K562 (cell line): ENCODE results near the gene CKLF. TPM values are rescaled to one million over a fixed set of nuclear protein-coding genes. Genes with fewer than 3 reads are reported as not detected.

ENCODE experiments used
- ATAC-seq: fragments of 200-7000 bp; cut with Tn5 transposase; 3 replicates; pipeline ENCODE4 v1.9.1; 2020; ENCODE audit warnings: moderate library complexity
- BruUV-seq: library from RNA; stranded (reverse); fragments of 400-500 nt; replicated peaks from 2 replicates; lab custom pipeline; 2021; lab: Mats Ljungman, UMichigan
- CTCF ChIA-PET: fragments of 300-600 bp; formaldehyde crosslinking; extraction: SDS; loops from one replicate; lab custom pipeline; 2021; ENCODE audit warnings: low intra/inter-chr PET ratio; lab: Yijun Ruan, JAX
- POLR2A ChIA-PET: fragments of 300-600, 350-650 bp; sonication (Branson Sonifier 250); formaldehyde crosslinking; extraction: SDS; loops from one replicate; lab custom pipeline; 2021; ENCODE audit warnings: antibody characterized with exemption, inconsistent platforms; lab: Yijun Ruan, JAX
- DNase-seq, 4 experiments: peaks; one replicate each; pipeline versions ENCODE4 v3.0.0 to v3.0.0-alpha.2; 2011 to 2018; ENCODE audit warnings: low spot score in 3 of 4, mixed read lengths in 3 of 4; ENCODE audit errors: extremely low read depth in 1 of 4
- FAIRE-seq: peaks from 2 replicates; lab custom pipeline; 2011; peaks lifted over from hg19 to GRCh38; lab: Jason Lieb, UNC
- H2AFZ ChIP-seq: 2 replicates; pipeline ENCODE4 v1.6.0; 2011; ENCODE audit warnings: low read depth, low read length, control low read depth, inconsistent platforms
- H3K27ac ChIP-seq: fragments of 200-600 bp; 3 replicates; pipeline ENCODE4 v1.8.0; 2011; ENCODE audit warnings: low read depth, mild to moderate bottlenecking, control low read depth, inconsistent platforms, low read length, moderate library complexity, mixed read lengths; ENCODE audit errors: extremely low read depth
- H3K27me3 ChIP-seq, 2 experiments: fragments of 300-600 bp in 1 of 2; 2 replicates in 1 of 2; 3 replicates in 1 of 2; pipeline versions ENCODE4 v1.6.0 to v1.8.0; 2011; ENCODE audit warnings: inconsistent platforms in 2 of 2, low read length in 2 of 2, mild to moderate bottlenecking in 1 of 2, mixed read lengths in 1 of 2, moderate library complexity in 1 of 2; ENCODE audit not compliant: control insufficient read depth in 2 of 2, insufficient read depth in 2 of 2
- H3K36me3 ChIP-seq: fragments of 300-600 bp; 3 replicates; pipeline ENCODE4 v1.8.0; 2011; ENCODE audit warnings: mild to moderate bottlenecking, low read length, inconsistent platforms; ENCODE audit not compliant: control insufficient read depth, insufficient read depth
- H3K4me1 ChIP-seq, 2 experiments: fragments of 200-600 bp in 1 of 2; replicated peaks in 1 of 2; 2 replicates in 1 of 2; 3 replicates in 1 of 2; pipeline versions ENCODE4 v1.5.1 to v1.8.0; 2011; ENCODE audit warnings: inconsistent platforms in 2 of 2, low read length in 2 of 2, mild to moderate bottlenecking in 1 of 2, mixed read lengths in 1 of 2, moderate library complexity in 1 of 2; ENCODE audit not compliant: control insufficient read depth in 2 of 2, insufficient read depth in 2 of 2
- H3K4me2 ChIP-seq: 2 replicates; pipeline ENCODE4 v1.6.1; 2011; ENCODE audit warnings: low read length, control low read depth, inconsistent platforms, mixed read lengths; ENCODE audit not compliant: insufficient read depth
- H3K4me3 ChIP-seq: fragments of 200-600 bp; sonication (generic), shearing (Covaris generic); 2 replicates; pipeline ENCODE4 v1.5.1; 2016; ENCODE audit warnings: control low read depth, inconsistent platforms
- H3K79me2 ChIP-seq: fragments of 200-600 bp; 3 replicates; pipeline ENCODE4 v1.8.0; 2011; ENCODE audit warnings: low read length, inconsistent platforms; ENCODE audit not compliant: control insufficient read depth, insufficient read depth
- H3K9ac ChIP-seq, 2 experiments: 2 replicates each; pipeline versions ENCODE4 v1.6.0 to v1.6.1; 2011; ENCODE audit warnings: low read depth in 2 of 2, low read length in 2 of 2, control low read depth in 1 of 2, inconsistent platforms in 1 of 2, mild to moderate bottlenecking in 1 of 2, mixed read lengths in 1 of 2; ENCODE audit not compliant: insufficient read depth in 1 of 2
- H3K9me1 ChIP-seq: one replicate; pipeline ENCODE4 v1.6.0; 2011; ENCODE audit warnings: inconsistent platforms, mild to moderate bottlenecking, low read length, moderate library complexity; ENCODE audit not compliant: control insufficient read depth, insufficient read depth
- H3K9me3 ChIP-seq: replicated peaks from 2 replicates; pipeline ENCODE4 v1.5.1; 2011; ENCODE audit warnings: low read depth, low read length, inconsistent platforms; ENCODE audit not compliant: control insufficient read depth, insufficient read depth
- H4K20me1 ChIP-seq: replicated peaks from 2 replicates; pipeline ENCODE4 v1.6.1; 2011; ENCODE audit warnings: low read length, inconsistent platforms, mixed read lengths; ENCODE audit not compliant: control insufficient read depth, insufficient read depth
- ARID2 ChIP-seq: fragments of 450-650 bp; IDR thresholded peaks from 2 replicates; pipeline ENCODE4 v1.6.1; 2017; ENCODE audit warnings: antibody characterized with exemption, mild to moderate bottlenecking
- CHD2 ChIP-seq: IDR thresholded peaks from 2 replicates; pipeline ENCODE4 v1.6.1; 2011; ENCODE audit warnings: low read depth, low read length
- MAZ ChIP-seq, 2 experiments: fragments of 450-650 bp in 1 of 2; sonication (generic) in 1 of 2; formaldehyde crosslinking; IDR thresholded peaks in 1 of 2; conservative IDR thresholded peaks in 1 of 2; 2 replicates each; pipeline versions ENCODE4 v1.4.0 to v1.5.0; 2020; ENCODE audit warnings: mild to moderate bottlenecking in 1 of 2, missing genetic modification reagents in 1 of 2
- MNT ChIP-seq, 2 experiments: fragments of 450-650 bp; conservative IDR thresholded peaks; 2 replicates each; pipeline ENCODE4 v1.6.1; 2017; ENCODE audit warnings: mild to moderate bottlenecking in 2 of 2, moderate library complexity in 2 of 2
- NFIX ChIP-seq: fragments of 250-450 bp; sonication (Bioruptor Pico); IDR thresholded peaks from 2 replicates; pipeline ENCODE4 v1.4.0; 2020; ENCODE audit warnings: low read depth, mild to moderate bottlenecking, moderate library complexity
- TBL1XR1 ChIP-seq, 2 experiments: IDR thresholded peaks; 2 replicates each; pipeline ENCODE4 v1.6.1; 2012; ENCODE audit warnings: improper control_type of control experiment in 2 of 2, low read length in 2 of 2, mild to moderate bottlenecking in 1 of 2
- ZSCAN29 ChIP-seq: fragments of 450-650 bp; IDR thresholded peaks from 2 replicates; pipeline ENCODE4 v1.6.1; 2017
- WGBS: fragments of 100-300 bp; shearing (Covaris generic); methylation state at CpG from one replicate; pipeline ENCODE4 v1.1.6; 2016; ENCODE audit warnings: low coverage, mixed read lengths; ENCODE audit not compliant: insufficient coverage; ENCODE audit errors: missing lambda C conversion rate; 5-methylcytosine and 5-hydroxymethylcytosine counted together
- in situ Hi-C: fragments of 300-500 bp; cut with MboI; formaldehyde crosslinking; loops from 4 replicates; pipeline ENCODE4 v1.15.0; 2018; ENCODE audit warnings: inconsistent platforms, mixed read lengths
- intact Hi-C: fragments of 100-400 bp; cut with micrococcal nuclease; formaldehyde crosslinking; loops from 2 replicates; pipeline ENCODE4 v1.14.2; 2022
- polyA plus RNA-seq, 8 experiments: library from polyadenylated mRNA; depleted of rRNA in 4 of 8; stranded (reverse) in 5 of 8; unstranded in 3 of 8; fragments of >200 nt; fragmentation: Nextera tagmentation in 2 of 8; fragmentation: Illumina TruSeq in 1 of 8; extraction: Ambion mirVana in 2 of 8; extraction: Trizol in 1 of 8; gene quantifications; 2 replicates each; pipeline versions ENCODE4 v1.2.1 to v1.2.3, GENCODE V29; 2011 to 2014; ENCODE audit warnings: inconsistent platforms in 1 of 8, missing spikeins in 1 of 8
- total RNA-seq, 7 experiments: library from RNA; depleted of rRNA in 6 of 7; stranded (reverse); fragments of >200 nt in 6 of 7; fragmentation: Illumina TruSeq in 2 of 7; extraction: Trizol in 2 of 7; gene quantifications; 2 replicates each; pipeline versions ENCODE4 v1.2.1 to v1.2.3, GENCODE V29; 2011 to 2021; ENCODE audit warnings: low replicate concordance in 1 of 7
- TF ChIP-seq, protein P1 (sequence below): fragments of 450-650 bp; formaldehyde crosslinking; IDR thresholded peaks from 2 replicates; pipeline ENCODE4 v1.4.0; 2020; ENCODE audit warnings: mild to moderate bottlenecking, moderate library complexity

Gene CKLF
- total and polyA plus RNA-seq, 9 of the 15 experiments (the other 6 are each of a cell fraction or from before 2014, with no cell fraction given), result 84.8 to 322 (median 118) TPM

DNA sequence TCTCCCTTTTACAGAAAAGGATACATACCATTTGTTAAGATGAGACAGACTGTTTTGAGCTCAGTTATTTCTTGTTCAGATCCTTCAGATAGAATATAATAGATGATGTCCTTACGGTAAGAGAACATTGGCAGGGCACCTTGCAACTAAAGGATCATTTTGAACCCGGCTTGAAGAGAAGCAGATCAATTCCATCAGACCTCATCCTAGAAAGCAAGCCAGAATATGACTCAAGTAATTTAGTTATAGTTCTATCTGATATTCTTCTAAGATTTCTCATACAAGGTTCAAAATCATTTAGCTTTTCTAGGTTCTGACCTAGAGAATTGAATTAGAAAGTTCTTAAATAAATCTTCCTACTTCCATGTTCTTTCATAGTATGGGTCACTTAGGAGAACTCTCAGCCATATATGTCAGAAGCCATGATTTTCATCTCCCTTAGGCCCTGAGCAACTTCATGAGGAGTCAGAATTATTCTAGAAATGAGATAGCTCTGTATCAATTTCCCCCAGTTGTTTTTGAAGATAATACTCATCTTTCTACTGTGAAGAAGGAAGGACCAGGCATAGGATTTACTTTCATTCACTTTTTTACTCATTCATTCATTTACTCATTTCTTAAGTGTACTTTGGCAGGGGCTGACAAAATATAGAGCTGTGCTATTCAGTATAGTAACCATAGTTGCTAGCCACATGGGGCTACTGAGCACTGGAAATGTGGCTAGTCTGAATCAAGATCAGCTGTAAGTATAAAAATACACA lies 11.4 kb downstream of the CKLF start:
- Histone ChIP-seq H3K4me3 (no peak overlapping the region), H3K9ac (no peak overlapping the region), H3K9me1 (no peaks in the 10 kb centered on the region), H3K36me3 (peaks cover 70% of the 10 kb centered on the region), H3K27me3 (no peaks in the 10 kb centered on the region), H3K9me3 (no peaks in the 10 kb centered on the region), H3K4me2 (no peak overlapping the region), H4K20me1 (no peaks in the 10 kb centered on the region), H3K4me1 (peaks cover 3 to 8% of the 10 kb centered on the region in 2 experiments; a peak in 3 of 5 replicates), H2AFZ (no peak overlapping the region), H3K79me2 (no peaks in the 10 kb centered on the region), H3K27ac (no peak overlapping the region)
- ChIA-PET POLR2A (interaction anchor here (1.3 to 2.1 kb wide), 3 partner anchors 9 to 13 kb away, joined by 3 to 11 read pairs (median 6); no protein-coding TSS in a partner anchor), CTCF (interaction anchor here (0.6 kb wide), 1 partner anchor 45 kb away, joined by 5 read pairs; no protein-coding TSS in a partner anchor)
- DNase-seq, result no peak
- intact Hi-C loops, result no loop called here
- in situ Hi-C loops, result no loop called here
- FAIRE-seq, result no peak
- 93% methylated on average over 2 of the region's 2 CpGs for WGBS
- no peak for ATAC-seq
- TF ChIP-seq ARID2 (no peak), TBL1XR1 (IDR thresholded peaks at IDR 0.05; ENCODE audit: low read length in 2 of 2) (no peak), CHD2 (no peak), MAZ (CRISPR knock-in tag; conservative IDR thresholded peaks at IDR 0.05 in 1 of 2, IDR thresholded peaks at IDR 0.05 in 1 of 2) (no peak), MNT (conservative IDR thresholded peaks at IDR 0.05) (no peak), ZSCAN29 (no peak), NFIX (no peak)
- TF ChIP-seq, protein P1, sequence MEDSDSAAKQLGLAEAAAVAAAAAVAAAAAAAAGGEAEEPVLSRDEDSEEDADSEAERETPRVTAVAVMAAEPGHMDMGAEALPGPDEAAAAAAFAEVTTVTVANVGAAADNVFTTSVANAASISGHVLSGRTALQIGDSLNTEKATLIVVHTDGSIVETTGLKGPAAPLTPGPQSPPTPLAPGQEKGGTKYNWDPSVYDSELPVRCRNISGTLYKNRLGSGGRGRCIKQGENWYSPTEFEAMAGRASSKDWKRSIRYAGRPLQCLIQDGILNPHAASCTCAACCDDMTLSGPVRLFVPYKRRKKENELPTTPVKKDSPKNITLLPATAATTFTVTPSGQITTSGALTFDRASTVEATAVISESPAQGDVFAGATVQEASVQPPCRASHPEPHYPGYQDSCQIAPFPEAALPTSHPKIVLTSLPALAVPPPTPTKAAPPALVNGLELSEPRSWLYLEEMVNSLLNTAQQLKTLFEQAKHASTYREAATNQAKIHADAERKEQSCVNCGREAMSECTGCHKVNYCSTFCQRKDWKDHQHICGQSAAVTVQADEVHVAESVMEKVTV (CRISPR knock-in tag), result no peak
- BruUV-seq, result no TSS peak
